ENCODE results near the gene CTNNA3. TPM values are rescaled to one million over a fixed set of nuclear protein-coding genes. Genes with fewer than 3 reads are reported as not detected.

CTNNA3 gene
- total RNA-seq, 4 donors from 2014 or later: 0.68 to 75.2 (median 1.4) TPM

DNA sequence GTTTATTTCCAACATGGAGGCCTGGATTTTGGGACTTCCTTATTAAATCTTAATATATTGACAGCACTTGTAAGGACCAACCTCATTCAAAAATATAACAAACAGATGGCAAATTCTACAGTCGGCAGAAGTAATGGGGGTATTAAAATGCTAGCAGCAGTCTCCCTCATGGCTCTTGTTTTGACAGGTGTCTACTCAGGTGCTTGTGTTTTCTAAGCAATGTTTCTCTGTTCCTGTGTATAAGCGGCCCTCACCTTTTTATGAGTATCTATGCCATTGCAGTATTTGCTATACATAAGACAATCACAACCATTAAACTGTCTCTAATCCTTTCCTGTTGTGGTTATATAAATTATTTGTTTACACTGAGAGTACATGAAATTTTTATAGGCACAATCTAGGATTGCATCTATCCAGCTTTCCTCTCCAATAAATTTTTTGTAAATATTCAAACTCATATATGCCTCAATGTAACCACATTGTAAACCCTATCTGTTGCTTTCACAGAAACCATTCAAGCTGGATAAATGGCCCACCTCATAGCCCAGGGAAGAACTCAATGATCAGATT is 835.5 kb downstream of the CTNNA3 start:
- 28 to 36% methylated on average over 2 of the region's 2 CpGs for WGBS, 2 donors (ENCODE audit: low coverage in 1 of 2)

DNA sequence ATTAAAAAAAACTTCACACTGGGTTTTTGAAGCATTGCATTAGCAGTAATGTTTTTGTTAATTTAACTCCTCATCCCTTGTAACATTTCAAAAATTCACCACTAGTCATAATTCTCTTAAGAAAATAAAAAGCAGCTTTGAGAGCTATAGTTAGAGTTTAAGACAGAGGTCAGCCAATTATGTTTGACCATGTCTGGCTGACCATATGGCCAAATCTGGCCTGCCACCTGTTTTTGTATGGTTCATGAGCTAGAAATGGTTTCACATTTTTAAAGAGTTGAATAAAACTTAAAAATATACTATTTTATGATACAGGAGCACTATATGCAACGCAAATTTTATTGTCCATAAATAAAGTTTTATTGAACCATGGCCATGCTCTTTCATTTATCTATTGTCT is 843.2 kb downstream of the CTNNA3 start:
- Histone ChIP-seq H3K4me3 (no peak overlapping the region), H3K36me3 (no peaks in the 10 kb centered on the region), H3K9me3 (no peaks in the 10 kb centered on the region), H3K4me1 (no peaks in the 10 kb centered on the region), H3K27ac (no peak overlapping the region), H3K27me3 (no peaks in the 10 kb centered on the region)
- in situ Hi-C loops (cut with MboI; ENCODE audit: low pct_ligation_motif_present in 1 of 4, low pct_unique_long_range_greater_than_20kb in 1 of 4, low sequenced_read_pairs in 3 of 4): no loop called here
- intact Hi-C loops (cut with DNase I; ENCODE audit: low total_unique reads): no loop called here
- no peak for DNase-seq
- 29 to 75% methylated on average over 1 of the region's 1 CpG for WGBS, 2 donors (ENCODE audit: low coverage in 1 of 2)
- TF ChIP-seq, protein P1, sequence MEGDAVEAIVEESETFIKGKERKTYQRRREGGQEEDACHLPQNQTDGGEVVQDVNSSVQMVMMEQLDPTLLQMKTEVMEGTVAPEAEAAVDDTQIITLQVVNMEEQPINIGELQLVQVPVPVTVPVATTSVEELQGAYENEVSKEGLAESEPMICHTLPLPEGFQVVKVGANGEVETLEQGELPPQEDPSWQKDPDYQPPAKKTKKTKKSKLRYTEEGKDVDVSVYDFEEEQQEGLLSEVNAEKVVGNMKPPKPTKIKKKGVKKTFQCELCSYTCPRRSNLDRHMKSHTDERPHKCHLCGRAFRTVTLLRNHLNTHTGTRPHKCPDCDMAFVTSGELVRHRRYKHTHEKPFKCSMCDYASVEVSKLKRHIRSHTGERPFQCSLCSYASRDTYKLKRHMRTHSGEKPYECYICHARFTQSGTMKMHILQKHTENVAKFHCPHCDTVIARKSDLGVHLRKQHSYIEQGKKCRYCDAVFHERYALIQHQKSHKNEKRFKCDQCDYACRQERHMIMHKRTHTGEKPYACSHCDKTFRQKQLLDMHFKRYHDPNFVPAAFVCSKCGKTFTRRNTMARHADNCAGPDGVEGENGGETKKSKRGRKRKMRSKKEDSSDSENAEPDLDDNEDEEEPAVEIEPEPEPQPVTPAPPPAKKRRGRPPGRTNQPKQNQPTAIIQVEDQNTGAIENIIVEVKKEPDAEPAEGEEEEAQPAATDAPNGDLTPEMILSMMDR (IDR thresholded peaks at IDR 0.05): no peak
- TF ChIP-seq POLR2A (IDR thresholded peaks at IDR 0.05) (no peak), POLR2AphosphoS5 (IDR thresholded peaks at IDR 0.05) (no peak), EP300 (IDR thresholded peaks at IDR 0.05; ENCODE audit: low read depth) (no peak)

More for the DNA sequence above, 835.5 kb downstream of the CTNNA3 start:
- Histone ChIP-seq H3K4me1 (no peaks in the 10 kb centered on the region), H3K9me3 (no peaks in the 10 kb centered on the region), H3K36me3 (no peaks in the 10 kb centered on the region), H3K27ac (no peak overlapping the region), H3K27me3 (no peaks in the 10 kb centered on the region), H3K4me3 (no peak overlapping the region)
- in situ Hi-C loops (cut with MboI; ENCODE audit: low pct_ligation_motif_present in 1 of 4, low pct_unique_long_range_greater_than_20kb in 1 of 4, low sequenced_read_pairs in 3 of 4): no loop called here
- DNase-seq: no peak
- no peak for TF ChIP-seq POLR2AphosphoS5 (IDR thresholded peaks at IDR 0.05)
- no peak for TF ChIP-seq EP300 (IDR thresholded peaks at IDR 0.05; ENCODE audit: low read depth)
- TF ChIP-seq POLR2A (IDR thresholded peaks at IDR 0.05): no peak
- TF ChIP-seq, protein P1 (IDR thresholded peaks at IDR 0.05): no peak
- intact Hi-C loops (cut with DNase I; ENCODE audit: low total_unique reads): no loop called here

DNA sequence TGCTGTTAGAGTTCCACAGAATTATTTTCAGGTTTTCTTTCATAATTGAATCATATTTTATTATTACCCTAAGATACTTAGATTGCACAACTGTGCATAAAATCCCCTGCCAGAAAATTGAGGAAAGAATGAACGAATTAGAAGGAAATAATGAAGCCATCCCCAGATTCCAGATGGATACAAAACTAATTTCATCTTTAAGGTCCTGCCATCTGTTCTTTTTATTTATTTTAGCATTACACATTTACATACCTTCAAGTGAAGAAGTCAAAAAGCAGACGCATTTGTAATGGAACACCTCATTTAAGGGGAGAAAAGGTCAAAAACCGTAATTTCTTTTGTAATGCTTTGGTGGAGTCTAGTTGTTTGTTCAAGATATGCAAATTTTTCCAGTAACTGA is 847.1 kb downstream of the CTNNA3 start:
- no peak for TF ChIP-seq POLR2A (IDR thresholded peaks at IDR 0.05)
- TF ChIP-seq POLR2AphosphoS5 (IDR thresholded peaks at IDR 0.05): no peak
- Histone ChIP-seq H3K9me3 (no peaks in the 10 kb centered on the region), H3K4me3 (no peak overlapping the region), H3K4me1 (no peaks in the 10 kb centered on the region), H3K36me3 (no peaks in the 10 kb centered on the region), H3K27me3 (no peaks in the 10 kb centered on the region), H3K27ac (no peak overlapping the region)
- intact Hi-C loops (cut with DNase I; ENCODE audit: low total_unique reads) (no loop called here), in situ Hi-C loops (cut with MboI; ENCODE audit: low pct_ligation_motif_present in 1 of 4, low pct_unique_long_range_greater_than_20kb in 1 of 4, low sequenced_read_pairs in 3 of 4) (no loop called here)
- DNase-seq: no peak
- WGBS, 2 donors (ENCODE audit: low coverage in 1 of 2): 62 to 82% methylated on average over 3 of the region's 3 CpGs

DNA sequence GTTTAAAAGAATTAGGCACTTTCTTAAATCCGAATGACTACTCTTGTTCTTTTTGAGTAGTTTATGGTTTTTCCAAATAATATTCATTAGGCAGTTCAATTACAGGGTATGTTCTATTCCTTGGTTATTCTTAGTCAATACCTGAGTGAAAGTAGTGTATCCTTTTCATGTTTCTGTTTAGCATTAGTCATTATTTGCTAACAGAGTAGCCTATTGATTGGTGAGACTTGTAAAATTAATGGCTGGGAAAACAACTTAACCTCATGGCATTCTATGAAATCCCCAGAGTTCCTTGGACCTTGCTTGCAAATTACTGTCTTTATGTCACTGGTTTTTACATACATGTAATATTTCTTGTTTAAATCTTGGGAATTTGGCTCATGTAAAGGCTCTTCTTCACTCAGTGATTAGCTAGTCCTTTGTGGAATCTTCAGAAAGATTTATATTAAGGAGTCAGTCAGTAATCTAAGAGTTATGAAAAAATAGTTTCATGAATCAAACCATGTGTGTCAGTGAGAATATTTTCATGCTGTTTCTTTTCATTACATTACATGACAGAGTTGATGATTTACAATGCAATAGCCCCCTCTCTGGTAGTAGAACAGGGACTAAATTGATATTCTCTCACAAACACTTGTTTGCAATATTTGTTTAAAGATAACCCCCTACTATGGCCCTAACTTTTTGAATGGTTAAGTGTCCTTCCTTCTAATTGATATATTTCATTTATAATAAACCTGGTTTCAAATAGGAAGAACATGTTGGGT is 851.6 kb downstream of the CTNNA3 start:
- 77 to 87% methylated on average over 1 of the region's 1 CpG for WGBS, 2 donors (ENCODE audit: low coverage in 1 of 2)
- DNase-seq: no peak

More for the DNA sequence above, 851.6 kb downstream of the CTNNA3 start:
- Histone ChIP-seq H3K27me3 (no peaks in the 10 kb centered on the region), H3K9me3 (no peaks in the 10 kb centered on the region), H3K4me1 (peaks cover 0 to 6% (median 0%) of the 10 kb centered on the region in 4 donors), H3K27ac (no peak overlapping the region), H3K36me3 (no peaks in the 10 kb centered on the region), H3K4me3 (no peak overlapping the region)
- no peak for TF ChIP-seq POLR2A (IDR thresholded peaks at IDR 0.05)
- TF ChIP-seq, protein P1 (IDR thresholded peaks at IDR 0.05): no peak
- no peak for TF ChIP-seq EP300 (IDR thresholded peaks at IDR 0.05; ENCODE audit: low read depth)
- TF ChIP-seq POLR2AphosphoS5 (IDR thresholded peaks at IDR 0.05): no peak
- in situ Hi-C loops (cut with MboI; ENCODE audit: low pct_ligation_motif_present in 1 of 4, low pct_unique_long_range_greater_than_20kb in 1 of 4, low sequenced_read_pairs in 3 of 4): no loop called here
- intact Hi-C loops (cut with DNase I; ENCODE audit: low total_unique reads): no loop called here
